GM19238 (cell line): ENCODE measurements around the gene PHACTR1.

Experiments used
- DNase-seq: peaks from one replicate; pipeline ENCODE4 v3.0.0; 2011; ENCODE audit warnings: low spot score; ENCODE audit not compliant: insufficient read length

Gene PHACTR1

GRCh38 chr6:13068586-13069210 is 352.1 kb downstream of the PHACTR1 start:
- no peak for DNase-seq

DNA sequence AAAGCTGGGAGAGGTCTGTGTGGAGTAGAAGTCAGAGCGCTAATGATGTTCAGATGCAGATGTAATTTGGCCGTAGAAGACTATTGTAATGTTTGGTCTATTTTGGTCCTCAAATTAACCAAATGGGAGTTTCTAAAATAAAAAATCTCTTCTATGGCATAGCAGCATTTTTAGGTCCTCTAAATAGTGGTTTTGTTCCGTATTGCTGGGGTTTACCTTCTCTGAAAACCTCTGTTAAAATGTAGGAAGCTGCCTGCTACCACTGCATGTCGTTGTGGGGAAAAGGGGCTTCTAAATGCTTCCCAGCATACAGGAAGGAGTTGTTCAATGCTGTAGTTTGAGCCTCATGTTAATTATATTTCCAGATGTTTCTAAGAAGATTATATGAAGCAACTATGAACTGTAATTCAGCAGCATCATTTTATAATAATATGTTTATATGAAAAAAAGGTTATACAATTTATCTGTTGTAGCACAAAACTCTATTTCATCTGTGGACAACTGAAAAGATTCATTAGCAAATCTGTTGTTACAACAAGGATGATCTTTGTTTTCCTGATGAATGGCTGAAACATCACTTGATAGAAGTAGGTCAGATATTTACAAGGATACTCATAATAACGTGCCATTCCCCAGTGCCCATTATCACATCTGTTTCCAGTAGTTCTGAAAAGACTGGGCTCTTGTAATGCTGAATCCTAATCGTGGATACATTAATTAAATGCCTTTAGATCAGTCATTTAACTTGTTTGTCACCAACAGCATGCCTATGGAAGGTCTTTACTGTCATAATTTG is 355.2 kb downstream of the PHACTR1 start:
- DNase-seq, result no peak

GRCh38 chr6:13072686-13073347 is 356.2 kb downstream of the PHACTR1 start:
- no peak for DNase-seq

DNA sequence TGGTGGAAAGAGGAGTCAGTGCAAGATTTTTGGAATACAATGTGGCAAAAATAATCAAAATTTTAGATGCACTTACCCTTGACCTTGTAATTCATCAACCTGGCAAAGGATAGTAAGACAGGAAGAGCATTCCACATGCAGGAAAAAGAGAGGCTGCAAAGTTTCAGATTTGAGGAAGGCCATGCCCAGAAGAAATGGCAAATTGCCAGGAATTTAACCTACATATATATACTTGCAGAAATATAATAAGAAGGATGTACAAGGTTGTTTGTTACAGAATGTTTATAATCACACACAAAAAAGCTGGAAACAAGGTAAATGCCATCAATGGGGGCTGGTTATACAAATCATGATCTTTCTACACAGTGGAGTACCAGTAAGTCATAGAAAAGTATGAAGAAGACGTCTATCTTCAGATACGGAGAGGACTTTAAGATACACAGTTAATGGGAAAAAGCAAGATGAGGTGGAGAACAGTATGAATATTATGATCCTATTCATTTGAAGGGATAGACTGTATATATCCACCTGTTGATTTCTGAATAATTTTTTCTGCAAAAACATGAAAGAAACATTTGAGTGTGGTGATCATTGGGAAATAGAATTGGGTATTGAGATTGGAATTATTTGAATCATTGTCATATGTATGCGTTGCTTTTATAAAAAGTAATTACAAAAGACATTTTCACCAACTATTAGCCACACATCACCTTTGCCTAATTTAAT is 358.0 kb downstream of the PHACTR1 start:
- no peak for DNase-seq

GRCh38 chr6:13075141-13075845 is 358.7 kb downstream of the PHACTR1 start:
- no peak for DNase-seq

GRCh38 chr6:13076575-13076974 is 360.0 kb downstream of the PHACTR1 start:
- DNase-seq, result no peak

DNA sequence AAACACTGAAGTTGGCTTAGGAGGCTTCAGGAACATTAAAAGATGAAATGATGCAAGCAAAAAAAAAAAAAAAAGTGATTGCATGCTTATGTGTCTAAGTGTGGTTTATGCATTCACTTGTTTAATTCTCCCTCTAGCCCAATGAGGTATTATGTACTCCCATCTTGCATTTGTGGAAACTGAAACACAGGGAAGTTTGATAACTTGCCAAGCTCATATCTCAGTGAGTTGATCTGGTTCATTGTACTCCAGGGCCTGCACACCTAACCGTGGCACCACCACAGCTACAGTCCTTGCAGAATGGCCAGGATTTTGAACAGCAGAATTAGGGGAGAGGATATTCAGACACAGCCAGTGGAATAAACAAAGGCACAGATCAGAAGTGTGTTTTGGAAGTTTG is 360.6 kb downstream of the PHACTR1 start:
- no peak for DNase-seq

DNA sequence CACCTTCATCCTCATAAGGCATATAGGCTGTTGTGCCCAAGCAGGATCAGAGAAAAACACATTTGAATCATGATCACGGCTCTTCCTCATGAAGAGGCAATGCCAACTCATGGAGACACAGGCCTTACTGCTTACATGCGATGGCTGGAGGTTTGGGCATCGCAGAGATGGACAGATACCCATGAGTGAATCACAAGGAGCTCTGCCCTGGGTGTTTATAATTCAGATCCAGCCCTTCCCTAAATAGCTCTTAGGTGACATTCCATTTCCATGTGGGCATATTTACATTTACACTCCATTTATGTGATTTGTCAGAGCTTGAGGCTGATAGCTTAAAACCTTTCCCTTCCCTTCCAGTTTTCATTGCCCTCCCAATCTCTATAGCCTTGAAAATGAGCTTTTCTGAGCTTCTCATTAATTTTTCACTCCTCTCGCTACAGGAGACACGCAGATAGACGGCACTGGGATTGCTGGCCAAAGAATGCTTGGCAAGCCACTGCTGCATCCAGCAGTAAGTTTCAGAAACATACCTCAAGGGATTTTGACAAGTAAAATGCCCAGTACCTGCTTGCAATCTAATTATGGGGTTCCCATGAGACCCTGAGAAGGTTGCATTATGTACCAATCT is 362.6 kb downstream of the PHACTR1 start:
- no peak for DNase-seq

GRCh38 chr6:13080462-13081188 is 364.1 kb downstream of the PHACTR1 start:
- DNase-seq, result no peak

- no peak for DNase-seq
These were observed 364.6 kb downstream of the PHACTR1 start for GRCh38 chr6:13081189-13081563.

GRCh38 chr6:13089296-13089994 is 372.9 kb downstream of the PHACTR1 start:
- DNase-seq, result no peak

DNA sequence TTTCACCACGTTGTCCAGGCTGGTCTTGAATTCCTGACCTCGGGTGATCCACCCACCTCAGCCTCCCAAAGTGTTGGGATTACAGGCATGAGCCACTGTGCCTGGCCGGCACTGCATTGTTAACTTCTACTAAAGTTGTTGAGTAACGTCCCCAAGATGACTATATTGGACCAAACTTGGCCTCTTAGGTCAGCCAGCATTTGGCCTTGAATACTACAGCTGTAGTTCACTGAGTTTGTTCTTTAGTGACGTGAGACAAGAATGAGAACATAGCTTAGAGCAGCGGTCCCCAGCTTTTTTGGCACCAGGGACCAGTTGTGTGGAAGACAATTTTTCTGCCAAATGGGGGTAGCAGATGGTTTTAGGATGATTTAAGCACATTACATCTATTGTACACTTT is 374.6 kb downstream of the PHACTR1 start:
- no peak for DNase-seq

DNA sequence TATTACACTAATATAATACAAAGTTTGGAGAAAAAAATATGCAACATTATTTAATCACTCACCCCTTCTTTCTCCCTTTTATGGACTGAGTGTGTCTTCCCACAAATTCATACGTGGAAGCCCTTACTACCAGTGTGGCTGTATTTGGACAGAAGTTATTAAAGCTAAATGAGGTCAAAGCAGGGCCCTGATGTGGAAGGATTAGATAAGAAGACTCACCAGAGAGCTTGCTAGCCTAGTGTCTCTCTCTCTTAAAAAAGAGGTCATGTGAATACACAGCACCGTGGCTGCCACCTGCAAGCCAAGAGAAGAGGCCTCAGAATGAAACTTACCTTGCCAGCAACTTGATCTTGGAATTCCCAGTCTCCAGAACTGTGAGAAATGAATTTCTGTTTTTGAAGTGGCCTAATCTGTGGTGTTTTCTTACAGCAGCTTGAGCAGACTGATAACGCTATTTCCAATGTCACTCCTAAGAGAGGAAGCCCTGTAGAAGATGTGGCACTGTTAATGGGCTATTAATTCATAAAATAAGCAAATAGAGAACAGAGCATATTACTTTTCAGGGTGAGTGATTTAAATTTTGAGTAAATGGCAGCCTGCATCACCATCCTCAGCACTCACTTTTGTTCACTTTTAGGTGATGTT is 378.3 kb downstream of the PHACTR1 start:
- no peak for DNase-seq

GRCh38 chr6:13096084-13096483 is 379.5 kb downstream of the PHACTR1 start:
- DNase-seq, result no peak

DNA sequence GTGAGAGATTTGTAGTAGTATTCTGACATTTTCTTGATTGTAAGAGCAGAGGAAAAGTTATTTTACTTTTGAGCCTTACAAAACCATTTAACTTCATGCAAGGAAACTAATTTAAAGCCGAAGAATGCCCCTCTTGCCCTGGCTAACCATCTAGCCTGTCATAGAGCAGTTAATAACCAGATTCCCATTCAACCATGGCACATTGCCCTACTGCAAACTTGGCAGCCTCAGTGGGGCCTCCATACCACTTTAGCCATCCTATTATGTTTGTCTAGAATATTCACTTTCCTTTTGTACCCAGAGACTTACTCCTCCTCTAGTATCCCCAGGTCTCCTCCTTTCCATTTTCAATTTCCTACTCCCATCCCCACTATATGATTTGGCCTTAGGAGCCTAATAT is 380.9 kb downstream of the PHACTR1 start:
- no peak for DNase-seq

DNA sequence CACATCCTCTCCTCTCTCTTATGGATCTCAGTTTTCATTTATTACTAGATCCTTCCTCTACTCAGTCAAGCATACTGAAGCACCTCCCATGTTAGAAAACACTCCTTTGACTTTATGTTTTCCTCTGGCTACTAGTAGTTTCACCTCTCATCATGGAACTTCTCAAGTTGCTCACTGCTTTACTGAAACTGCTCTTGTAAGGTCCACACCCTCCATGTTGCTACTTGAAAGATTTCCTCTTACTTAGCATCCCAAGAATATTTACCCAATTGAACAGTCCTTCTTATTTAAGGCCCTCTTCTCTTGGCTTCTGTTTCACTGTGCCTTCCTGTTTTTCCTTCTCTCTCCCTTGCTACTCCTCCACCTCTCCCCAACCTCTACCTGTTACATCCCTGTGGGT is 381.4 kb downstream of the PHACTR1 start:
- no peak for DNase-seq

DNA sequence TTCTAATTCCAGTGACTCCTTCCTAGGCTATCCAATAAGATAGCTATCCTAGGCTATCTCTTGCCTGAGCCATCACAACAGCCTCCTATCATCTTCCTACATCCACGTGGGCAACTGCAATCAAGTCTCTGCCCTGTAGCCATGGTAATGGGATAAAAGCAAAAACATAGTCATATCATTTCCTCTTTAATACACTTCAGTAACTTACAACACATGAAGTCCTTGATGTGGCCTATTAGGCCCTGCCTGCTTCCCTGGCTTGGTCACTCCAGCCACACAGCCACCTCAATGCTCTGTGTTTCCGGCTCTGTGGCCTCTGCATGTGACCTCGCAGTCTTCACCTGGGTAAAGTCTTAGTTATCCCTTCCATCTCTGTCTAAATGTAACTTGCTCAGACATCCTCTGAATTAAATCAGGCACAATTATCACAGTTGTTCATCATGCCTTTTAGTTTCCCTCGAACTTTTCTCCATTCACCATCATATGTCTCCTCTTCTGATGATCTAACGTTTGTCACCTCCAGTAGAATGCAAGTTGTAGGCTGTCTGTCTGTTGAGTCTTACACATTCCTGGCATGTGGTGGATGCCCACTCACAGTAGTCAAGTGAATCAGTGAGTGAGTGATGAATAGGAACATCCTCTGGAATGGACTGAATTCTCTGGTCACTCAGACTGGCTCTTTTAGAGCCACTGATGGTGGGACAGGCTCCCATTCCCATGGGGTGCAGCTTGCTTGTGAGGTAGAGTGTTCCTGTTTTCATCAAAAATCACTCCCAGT is 382.4 kb downstream of the PHACTR1 start:
- DNase-seq, result no peak

DNA sequence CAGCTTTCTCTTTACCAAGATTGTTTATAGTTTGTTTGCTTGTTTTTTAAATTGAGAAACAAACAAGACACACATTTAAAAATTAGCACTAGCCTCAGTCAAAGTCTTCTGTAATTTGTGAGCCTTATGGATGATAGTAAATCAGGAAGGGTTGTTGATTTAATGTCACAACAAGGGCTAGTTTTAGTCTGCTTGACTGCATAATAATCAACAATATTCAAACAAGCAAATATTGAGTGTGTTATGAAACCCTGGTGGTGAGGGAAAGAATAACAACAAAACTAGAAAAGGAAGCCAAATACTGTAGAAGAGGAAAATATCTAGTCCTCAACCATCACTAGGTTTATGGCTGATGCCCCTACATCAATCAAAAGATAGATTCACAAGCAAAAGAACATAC is 383.2 kb downstream of the PHACTR1 start:
- DNase-seq, result no peak
